NCI-H226 (cell line): ENCODE measurements around the gene ELOVL1.

ENCODE experiments used
- DNase-seq: peaks from one replicate; pipeline ENCODE4 v3.0.0-alpha.2; 2015

The ELOVL1 gene

DNA sequence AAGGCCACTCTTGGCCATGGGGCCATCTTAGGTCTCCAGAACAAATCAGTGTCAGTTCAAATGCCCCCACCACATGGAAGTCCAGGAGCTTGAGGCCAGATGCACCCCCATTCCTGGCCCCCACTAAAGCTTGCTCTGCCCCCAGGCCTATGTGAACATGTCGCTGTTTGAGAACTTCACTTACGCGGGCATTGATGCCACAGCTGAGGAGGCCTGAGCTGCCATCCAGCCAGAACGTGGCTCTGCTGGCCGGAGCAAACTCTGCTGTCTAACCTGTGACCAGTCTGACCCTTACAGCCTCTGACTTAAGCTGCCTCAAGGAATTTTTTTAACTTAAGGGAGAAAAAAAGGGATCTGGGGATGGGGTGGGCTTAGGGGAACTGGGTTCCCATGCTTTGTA lies 45.3 kb downstream of the ELOVL1 start:
- no peak for DNase-seq

DNA sequence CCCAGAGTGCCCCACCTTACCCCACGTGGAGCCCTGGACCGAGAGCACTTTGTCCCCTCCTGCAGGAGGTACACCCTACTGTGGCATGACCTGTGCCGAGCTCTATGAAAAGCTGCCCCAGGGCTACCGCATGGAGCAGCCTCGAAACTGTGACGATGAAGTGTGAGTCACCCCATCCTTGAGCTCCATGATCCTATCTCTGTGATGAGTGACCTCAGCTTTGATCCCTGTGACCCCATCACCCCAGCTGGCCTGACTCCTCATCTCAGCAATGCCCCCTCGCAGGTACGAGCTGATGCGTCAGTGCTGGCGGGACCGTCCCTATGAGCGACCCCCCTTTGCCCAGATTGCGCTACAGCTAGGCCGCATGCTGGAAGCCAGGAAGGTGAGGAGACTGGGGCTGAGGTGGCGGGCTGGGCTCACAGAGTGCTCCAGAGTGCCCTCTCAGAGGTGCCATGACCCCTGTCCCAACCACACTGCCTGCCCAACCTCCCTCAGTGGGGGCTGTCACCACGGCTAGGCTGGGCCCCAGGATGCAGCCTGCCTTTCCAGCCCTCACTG lies 46.4 kb downstream of the ELOVL1 start:
- DNase-seq, result no peak

DNA sequence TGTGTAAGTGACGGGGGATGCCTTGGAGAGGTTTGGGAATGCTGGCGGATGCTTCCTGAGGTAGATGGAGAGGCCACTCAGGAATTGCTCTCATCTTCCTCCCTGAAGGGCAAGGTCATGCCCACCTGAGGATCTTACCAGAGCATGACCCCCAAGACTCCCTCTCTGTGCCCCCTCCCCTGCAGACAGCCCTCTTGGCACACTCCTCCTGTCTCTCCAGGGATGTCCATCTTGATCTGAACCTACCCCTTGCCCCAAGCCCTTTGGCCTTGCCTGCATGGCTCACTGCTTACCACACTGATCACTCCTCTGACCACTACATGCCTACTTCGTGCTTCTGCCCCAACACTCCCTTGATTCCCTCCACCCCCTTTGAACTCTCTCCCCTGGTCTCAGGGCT lies 48.0 kb downstream of the ELOVL1 start:
- DNase-seq, result no peak

DNA sequence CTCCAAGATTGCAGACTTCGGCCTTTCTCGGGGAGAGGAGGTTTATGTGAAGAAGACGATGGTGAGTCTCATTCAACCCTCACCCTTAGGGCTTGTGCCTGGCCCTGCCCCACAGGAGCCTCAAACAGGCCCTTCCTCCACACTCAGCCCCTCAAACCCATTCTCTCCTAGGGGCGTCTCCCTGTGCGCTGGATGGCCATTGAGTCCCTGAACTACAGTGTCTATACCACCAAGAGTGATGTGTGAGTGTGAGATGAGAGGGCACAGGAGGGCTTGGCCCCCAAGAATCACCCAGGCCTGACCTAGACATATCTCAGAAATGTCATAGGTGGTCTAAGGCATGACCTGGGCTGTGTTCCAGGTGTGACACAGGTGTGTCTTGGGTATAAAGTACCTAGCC lies 48.5 kb downstream of the ELOVL1 start:
- no peak for DNase-seq

DNA sequence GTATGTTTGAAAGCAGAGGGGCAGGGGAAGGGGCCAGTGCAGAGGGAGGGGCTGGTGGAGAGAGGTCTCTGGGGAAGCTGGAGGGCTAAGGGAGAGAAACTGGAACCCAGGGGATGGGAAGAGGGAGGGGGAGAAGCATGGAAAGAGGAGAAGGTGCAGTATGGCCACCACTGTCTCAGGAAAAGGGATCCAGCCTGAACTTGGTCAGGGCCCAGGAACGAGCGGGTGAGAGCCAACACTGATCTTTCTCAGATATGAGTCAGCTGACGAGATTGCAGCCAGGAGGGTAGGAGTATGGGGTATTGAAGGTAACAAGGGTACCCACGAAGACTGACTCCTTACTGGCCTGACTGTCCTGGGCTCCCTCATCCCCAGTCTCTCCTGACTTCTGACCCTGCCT lies 49.0 kb downstream of the ELOVL1 start:
- DNase-seq, result no peak

DNA sequence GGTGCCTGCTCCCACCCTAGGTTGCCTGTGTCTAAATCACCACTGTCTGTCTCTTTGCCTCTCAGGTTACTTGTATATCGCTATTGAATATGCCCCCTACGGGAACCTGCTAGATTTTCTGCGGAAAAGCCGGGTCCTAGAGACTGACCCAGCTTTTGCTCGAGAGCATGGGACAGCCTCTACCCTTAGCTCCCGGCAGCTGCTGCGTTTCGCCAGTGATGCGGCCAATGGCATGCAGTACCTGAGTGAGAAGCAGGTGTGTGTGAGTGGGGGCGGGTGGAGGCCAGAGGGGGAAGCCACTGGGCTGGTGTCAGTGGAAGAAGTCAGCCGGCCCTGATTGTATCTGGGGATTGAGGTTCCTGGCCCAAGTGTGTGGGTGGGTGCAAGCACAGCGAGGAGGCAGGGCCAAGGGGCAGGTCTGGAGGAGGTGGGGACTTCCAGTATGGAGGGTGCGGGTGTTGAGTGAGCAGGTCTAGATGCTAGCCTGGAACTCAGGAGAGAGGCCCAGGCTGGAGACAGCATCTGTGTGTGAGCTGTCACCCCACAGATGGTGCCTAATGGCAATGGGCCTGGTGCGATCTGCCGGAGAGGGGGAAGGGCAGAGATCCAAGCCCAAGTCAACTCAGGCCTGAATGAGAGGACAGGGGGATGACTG lies 49.9 kb downstream of the ELOVL1 start:
- no peak for DNase-seq

DNA sequence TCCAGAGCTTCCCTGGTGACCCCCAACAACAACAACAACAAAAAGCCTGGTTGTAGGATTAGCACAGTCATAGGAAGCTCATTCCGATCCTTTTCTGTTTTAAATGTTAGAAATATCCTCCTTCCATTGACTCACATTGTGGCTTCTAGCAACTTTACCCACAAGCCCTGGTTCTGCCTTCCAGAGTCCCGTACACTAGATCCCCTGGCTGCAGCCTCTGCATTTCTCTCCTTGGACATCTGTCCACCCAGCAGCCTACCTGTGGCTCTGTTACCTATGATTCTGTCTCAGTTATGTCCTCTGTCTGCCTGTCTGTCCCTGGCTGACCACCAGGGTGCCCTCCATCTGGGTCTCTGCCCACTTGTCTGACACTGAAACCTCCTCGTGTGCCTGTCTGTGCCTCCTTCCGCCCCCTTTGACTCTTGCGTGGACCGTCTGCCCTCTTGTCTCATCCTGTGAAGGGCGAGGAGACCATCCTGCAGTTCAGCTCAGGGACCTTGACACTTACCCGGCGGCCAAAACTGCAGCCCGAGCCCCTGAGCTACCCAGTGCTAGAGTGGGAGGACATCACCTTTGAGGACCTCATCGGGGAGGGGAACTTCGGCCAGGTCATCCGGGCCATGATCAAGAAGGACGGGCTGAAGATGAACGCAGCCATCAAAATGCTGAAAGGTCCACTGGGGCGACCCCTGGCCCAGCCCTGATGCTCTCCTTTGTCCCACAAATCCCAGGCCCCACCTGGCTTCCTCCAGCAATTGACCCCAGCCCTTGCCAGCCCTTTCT lies 50.9 kb downstream of the ELOVL1 start:
- no peak for DNase-seq

DNA sequence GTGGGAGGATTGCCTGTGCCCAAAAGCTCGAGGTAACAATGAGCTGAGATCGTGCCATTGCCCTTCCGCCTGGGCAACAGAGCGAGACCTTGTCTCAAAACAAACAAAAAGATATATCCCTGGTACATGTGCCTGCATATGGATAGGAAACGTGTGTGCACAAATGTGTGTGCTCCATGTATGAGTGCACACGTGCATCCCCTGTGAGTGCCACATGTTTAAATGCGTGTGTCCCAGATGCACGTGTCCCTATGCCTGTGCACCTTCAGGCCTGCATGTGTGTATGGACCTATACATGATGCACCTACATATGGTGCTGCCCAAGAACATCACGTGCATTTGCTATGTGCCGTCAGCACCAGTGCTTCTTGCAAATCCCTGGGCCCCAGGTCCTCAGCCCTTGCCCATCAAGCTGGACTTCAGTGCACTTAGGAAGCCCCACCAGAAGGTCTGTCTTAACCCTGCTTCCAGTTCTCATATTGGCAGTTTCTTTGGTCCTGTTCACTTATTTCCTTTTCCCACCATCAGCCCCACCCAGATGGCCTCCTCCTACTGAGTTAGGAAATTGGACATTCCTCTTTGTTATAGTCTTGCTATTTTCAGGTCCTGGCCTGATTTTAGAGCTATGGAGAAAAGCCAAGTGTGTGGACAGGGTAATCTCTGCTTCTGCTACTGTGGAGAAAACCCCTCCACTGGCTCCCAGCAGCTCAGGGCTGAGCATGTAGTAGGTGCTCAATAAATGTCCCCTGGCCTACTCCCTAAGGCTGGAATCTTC lies 51.7 kb downstream of the ELOVL1 start:
- no peak for DNase-seq

DNA sequence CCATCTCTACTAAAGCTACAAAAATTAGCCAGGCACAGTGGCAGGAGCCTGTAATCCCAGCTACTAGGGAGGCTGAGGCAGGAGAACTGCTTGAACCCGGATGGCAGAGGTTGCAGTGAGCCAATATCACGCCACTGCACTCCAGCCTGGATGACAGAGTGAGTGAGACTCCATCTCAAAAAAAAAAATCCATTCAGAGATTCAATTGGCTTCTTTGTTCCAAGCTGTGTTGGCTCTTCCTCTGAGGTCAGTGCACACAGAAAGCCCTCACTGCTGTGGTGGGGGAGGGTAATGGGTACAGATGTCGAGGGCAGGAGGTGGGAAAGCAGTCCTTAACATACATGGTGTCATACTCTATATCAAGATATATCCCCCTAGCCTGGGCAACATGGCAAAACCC lies 52.3 kb downstream of the ELOVL1 start:
- no peak for DNase-seq

DNA sequence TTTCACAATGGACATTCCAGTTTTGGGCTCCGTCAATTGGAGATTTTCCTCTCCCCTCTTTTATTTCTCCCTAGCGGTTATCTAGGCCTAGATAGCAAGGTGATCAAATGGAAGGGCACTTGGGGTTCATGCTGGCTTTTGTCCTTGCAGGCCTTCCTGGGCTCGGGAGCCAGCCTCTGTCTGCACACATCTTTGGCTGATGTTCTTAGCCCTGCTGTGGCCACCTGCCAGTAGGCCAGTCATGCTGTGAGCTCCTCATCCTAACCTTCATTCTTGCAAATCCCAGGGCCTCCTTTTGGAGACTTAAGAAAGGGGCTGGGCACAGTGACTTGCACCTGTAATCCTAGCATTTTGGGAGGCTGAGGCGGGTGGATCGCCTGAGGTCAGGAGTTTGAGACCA lies 53.6 kb downstream of the ELOVL1 start:
- no peak for DNase-seq

DNA sequence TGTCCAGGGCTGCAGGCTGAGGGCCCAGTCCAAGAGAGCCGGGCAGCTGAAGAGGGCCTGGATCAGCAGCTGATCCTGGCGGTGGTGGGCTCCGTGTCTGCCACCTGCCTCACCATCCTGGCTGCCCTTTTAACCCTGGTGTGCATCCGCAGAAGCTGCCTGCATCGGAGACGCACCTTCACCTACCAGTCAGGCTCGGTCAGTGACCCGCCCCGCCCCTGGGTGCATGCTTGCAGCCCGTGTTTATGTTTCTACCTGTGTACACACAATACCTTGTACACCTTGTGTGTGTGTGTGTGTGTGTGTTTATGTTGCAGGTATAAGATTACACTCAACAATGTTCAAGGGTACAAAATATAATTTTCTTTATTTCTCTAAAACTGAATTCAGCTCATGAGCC lies 54.0 kb downstream of the ELOVL1 start:
- DNase-seq, result no peak
